Measurements from ENCODE around the gene C11orf54.

GRCh38 chr11:93736129-93736528, 5.3 kb upstream of the C11orf54 start:
- TF ChIP-seq CTCF (conservative IDR thresholded peaks at IDR 0.05) (no peak), EZH2 (IDR thresholded peaks at IDR 0.05; ENCODE audit: low read depth) (no peak)
